Progenitor cell of endocrine pancreas (in vitro differentiated cells): ENCODE data around the gene HSFX3. TPM values are rescaled to one million over a fixed set of nuclear protein-coding genes. Genes with fewer than 3 reads are reported as not detected.

ENCODE experiments used
- DNase-seq: peaks from one replicate; pipeline ENCODE4 v3.0.0; 2021; ENCODE audit warnings: low spot score; ENCODE audit not compliant: unreplicated experiment
- H3K27ac Mint-ChIP-seq: 2 replicates; pipeline ENCODE4 v1.8.0; 2021; ENCODE audit warnings: mild to moderate bottlenecking, moderate library complexity, mixed read lengths
- H3K27me3 Mint-ChIP-seq: 2 replicates; pipeline ENCODE4 v1.8.0; 2021; ENCODE audit warnings: mixed read lengths
- H3K36me3 Mint-ChIP-seq: 2 replicates; pipeline ENCODE4 v1.8.0; 2022; ENCODE audit warnings: mixed read lengths; ENCODE audit not compliant: insufficient read depth
- H3K4me1 Mint-ChIP-seq: 2 replicates; pipeline ENCODE4 v1.8.0; 2021; ENCODE audit warnings: low read depth, mixed read lengths
- H3K4me3 Mint-ChIP-seq: 2 replicates; pipeline ENCODE4 v1.8.0; 2021; ENCODE audit warnings: low read depth, mild to moderate bottlenecking, moderate library complexity, mixed read lengths
- H3K9me3 Mint-ChIP-seq: 2 replicates; pipeline ENCODE4 v1.8.0; 2021; ENCODE audit warnings: low read depth, mixed read lengths
- CTCF ChIP-seq: fragments of 200-600 bp; sonication (generic); IDR thresholded peaks from one replicate; pipeline ENCODE4 v1.5.0; 2021; ENCODE audit warnings: antibody characterized with exemption, mild to moderate bottlenecking; ENCODE audit not compliant: unreplicated experiment
- total RNA-seq: library from RNA; stranded (reverse); gene quantifications from 2 replicates; pipeline ENCODE4 v1.2.1, GENCODE V29; 2021

HSFX3 gene
- total RNA-seq, 1 donor from 2014 or later = not detected

GRCh38 chrX:149571770-149572169 lies 22.0 kb upstream of the HSFX3 start:
- no peak for DNase-seq
- H3K4me1 Mint-ChIP-seq = peaks cover 8% of the 10 kb centered on the region
- H3K27me3 Mint-ChIP-seq = no peaks in the 10 kb centered on the region
- no peak overlapping the region for H3K27ac Mint-ChIP-seq
- no peaks in the 10 kb centered on the region for H3K36me3 Mint-ChIP-seq
- TF ChIP-seq CTCF = no peak
- H3K4me3 Mint-ChIP-seq = no peak overlapping the region
- no peaks in the 10 kb centered on the region for H3K9me3 Mint-ChIP-seq

- no peak for TF ChIP-seq CTCF
- DNase-seq = no peak
- no peak overlapping the region for H3K27ac Mint-ChIP-seq
- H3K27me3 Mint-ChIP-seq = no peaks in the 10 kb centered on the region
- H3K4me1 Mint-ChIP-seq = peaks cover 8% of the 10 kb centered on the region
- no peak overlapping the region for H3K4me3 Mint-ChIP-seq
- no peaks in the 10 kb centered on the region for H3K9me3 Mint-ChIP-seq
- no peaks in the 10 kb centered on the region for H3K36me3 Mint-ChIP-seq
Measured at GRCh38 chrX:149570668-149571067, 20.9 kb upstream of the HSFX3 start.

- H3K9me3 Mint-ChIP-seq = no peaks in the 10 kb centered on the region
- no peaks in the 10 kb centered on the region for H3K36me3 Mint-ChIP-seq
- no peaks in the 10 kb centered on the region for H3K27me3 Mint-ChIP-seq
- H3K4me3 Mint-ChIP-seq = no peak overlapping the region
- peaks cover 8% of the 10 kb centered on the region for H3K4me1 Mint-ChIP-seq
- no peak overlapping the region for H3K27ac Mint-ChIP-seq
- no peak for DNase-seq
- no peak for TF ChIP-seq CTCF
Measured at GRCh38 chrX:149569770-149570169, 20.0 kb upstream of the HSFX3 start.

- peaks cover 8% of the 10 kb centered on the region for H3K4me1 Mint-ChIP-seq
- no peak overlapping the region for H3K4me3 Mint-ChIP-seq
- H3K27ac Mint-ChIP-seq = no peak overlapping the region
- no peaks in the 10 kb centered on the region for H3K9me3 Mint-ChIP-seq
- TF ChIP-seq CTCF = no peak
- H3K27me3 Mint-ChIP-seq = no peaks in the 10 kb centered on the region
- no peaks in the 10 kb centered on the region for H3K36me3 Mint-ChIP-seq
- DNase-seq = no peak
Measured at GRCh38 chrX:149568701-149569296, 19.1 kb upstream of the HSFX3 start.

GRCh38 chrX:149567621-149568417 lies 18.1 kb upstream of the HSFX3 start:
- Mint-ChIP-seq H3K36me3 (no peaks in the 10 kb centered on the region), H3K4me1 (peaks cover 8% of the 10 kb centered on the region), H3K9me3 (peaks cover 6% of the 10 kb centered on the region), H3K4me3 (no peak overlapping the region), H3K27ac (no peak overlapping the region), H3K27me3 (no peaks in the 10 kb centered on the region)
- no peak for TF ChIP-seq CTCF
- DNase-seq = no peak
